Endometrial microvascular endothelial cells (primary cell): ENCODE results near the gene PKP2. TPM values are rescaled to one million over a fixed set of nuclear protein-coding genes. Genes with fewer than 3 reads are reported as not detected.

ENCODE experiments used
- in situ Hi-C: cut with HindIII; loops from 2 replicates; pipeline ENCODE4 v1.10.0; 2017; ENCODE audit warnings: low sequenced_read_pairs, low pct_unique_long_range_greater_than_20kb; ENCODE audit errors: inconsistent ontology term
- total RNA-seq: library from RNA; depleted of rRNA; stranded (reverse); fragments of >200 nt; gene quantifications from one replicate; pipeline ENCODE4 v1.2.3, GENCODE V29; 2015; ENCODE audit errors: inconsistent ontology term

The PKP2 gene
- 1.6 TPM for total RNA-seq

- in situ Hi-C loops, result no loop called here
Observed at GRCh38 chr12:32896432-32897280, at the start of gene PKP2. Gene PKP2 (minus strand): TSS chr12:32896777. CDS start chr12:32896731, 46 bp downstream.

DNA sequence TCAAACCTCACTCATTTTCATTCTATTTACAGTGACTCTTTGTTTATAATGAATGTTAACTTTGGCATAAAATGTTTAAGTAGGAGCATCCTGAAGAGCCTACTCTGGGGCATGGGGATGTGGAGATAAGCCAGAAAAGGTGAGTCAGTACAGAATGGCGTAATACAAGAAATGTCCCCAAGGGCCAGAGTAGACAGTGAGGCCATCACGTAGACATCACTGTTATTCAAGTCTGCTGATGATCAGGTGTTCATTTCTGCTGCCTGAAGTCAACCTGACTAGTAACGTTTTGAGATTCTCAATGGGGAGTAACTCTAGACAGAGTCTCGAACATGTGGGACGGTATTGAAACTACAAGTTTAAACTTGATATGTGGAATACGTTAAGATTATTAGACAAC is 47.6 kb upstream of the PKP2 start:
- in situ Hi-C loops, result no loop called here

- in situ Hi-C loops, result no loop called here
Observed at GRCh38 chr12:32939801-32940200, 43.2 kb upstream of the PKP2 start.

DNA sequence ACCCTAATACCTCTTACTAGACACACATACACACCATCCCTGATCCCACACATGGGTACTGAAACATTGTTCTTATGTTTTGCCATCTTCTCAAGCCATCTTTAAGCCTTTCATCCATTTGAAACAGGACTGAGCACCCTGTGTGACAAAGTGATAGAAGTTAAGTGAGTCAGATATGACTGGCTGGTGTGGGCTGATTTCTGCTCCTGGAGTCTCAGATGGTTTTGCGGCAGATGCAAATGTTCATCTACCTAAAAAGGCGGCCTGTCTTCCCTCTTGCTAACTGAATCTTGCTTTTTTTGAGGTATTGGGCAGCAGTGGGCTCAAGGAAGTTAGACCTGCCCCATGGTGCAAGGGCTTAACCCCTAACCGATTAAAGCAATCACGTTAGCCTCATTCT is 30.4 kb upstream of the PKP2 start:
- in situ Hi-C loops, result no loop called here

DNA sequence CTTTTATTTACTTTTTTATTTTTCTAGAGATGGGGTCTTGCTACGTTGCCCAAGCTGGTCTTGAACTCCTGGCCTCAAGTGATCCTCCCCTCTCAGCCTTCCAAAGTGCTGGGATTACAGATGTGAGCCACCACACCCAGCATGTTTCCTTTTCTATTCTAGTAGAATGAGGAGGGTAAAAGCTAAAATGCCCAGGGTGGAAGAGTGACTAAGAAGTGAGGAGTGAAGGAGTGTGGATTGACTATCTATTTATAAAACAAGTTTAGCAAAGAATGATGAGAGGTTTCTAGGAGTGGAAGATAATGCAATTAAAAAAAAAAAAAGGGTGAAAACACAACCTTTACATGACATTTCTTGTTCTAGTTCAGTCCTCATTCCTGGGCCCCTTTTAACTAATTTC is 29.8 kb upstream of the PKP2 start:
- in situ Hi-C loops, result no loop called here

DNA sequence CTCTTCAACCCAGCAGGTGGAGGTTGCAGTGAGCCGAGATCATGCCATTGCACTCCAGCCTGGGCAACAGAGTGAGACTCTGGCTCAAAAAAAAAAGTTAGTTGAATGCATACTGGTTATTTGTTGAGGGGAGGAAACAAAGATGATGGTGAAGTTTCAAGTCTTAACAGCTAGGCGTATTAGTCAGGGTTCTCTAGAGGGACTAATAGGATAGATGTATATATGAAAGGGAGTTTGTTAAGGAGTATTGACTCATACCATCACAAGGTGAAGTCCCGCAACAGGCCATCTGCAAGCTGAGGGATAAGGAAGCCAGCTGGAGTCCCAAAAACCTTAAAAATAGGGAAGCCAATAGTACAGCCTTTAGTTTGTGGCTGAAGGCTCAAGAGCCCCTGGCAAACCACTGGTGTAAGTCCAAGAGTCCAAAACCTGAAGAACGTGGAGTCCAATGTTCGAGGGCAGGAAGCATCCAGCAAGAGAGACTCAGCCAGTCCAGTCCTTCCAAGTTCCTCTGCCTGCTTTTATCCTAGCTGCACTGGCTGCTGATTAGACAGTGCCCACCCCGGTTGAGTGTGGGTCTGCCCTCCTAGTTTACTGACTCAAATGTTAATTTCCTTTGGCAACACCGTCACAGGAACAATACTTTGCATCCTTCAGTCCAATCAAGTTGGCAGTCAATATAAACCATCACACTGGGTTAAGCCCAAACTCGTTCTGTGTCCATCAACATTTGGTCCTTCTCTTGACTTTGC is 26.1 kb upstream of the PKP2 start:
- in situ Hi-C loops, result no loop called here

DNA sequence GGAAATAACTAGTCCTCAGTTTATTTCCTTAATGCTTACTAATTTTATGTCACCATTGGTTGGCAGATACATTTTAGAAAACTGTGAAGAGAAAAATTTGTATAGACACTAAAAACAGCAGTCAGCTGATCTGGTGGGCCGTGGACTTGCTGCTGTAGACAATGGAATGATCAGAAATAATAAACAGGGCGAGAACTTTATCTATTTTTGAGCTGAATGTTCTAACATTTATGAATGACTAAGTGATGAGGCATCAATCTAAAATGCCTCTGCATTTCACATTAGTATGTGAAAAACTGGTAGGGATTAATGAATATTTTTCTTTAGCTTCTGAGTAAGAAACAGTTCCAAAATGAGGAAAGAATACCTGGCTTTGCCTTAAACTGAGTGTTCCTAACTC is 24.8 kb upstream of the PKP2 start:
- in situ Hi-C loops, result no loop called here

DNA sequence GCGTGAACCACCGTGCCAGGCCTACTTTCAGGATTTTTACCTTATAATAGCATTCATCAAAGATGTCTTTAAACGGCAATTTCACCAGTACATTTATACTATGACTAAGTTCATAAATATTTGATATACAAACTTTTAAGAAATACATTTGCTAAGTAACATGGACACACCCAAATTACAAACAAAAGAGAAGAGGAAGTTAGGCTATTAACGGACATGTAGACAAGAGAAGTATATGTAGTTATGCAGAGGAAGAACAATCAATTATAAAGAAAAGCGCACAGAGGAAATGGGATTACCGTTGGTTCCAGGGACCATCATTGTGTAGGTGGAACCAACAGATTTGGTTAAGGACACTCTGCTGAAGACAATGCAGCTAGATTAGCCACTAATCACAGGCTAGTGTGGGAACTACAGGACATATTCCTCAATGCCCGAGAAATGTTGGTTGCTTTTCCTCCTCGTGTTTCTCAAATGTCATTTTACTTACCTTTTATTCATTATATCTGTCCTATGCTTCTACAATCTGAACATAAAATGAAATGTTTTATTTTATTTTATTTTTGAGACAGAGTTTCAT is 24.0 kb upstream of the PKP2 start:
- in situ Hi-C loops, result no loop called here

- in situ Hi-C loops, result no loop called here
Observed at GRCh38 chr12:32918890-32919801, 22.6 kb upstream of the PKP2 start.

- in situ Hi-C loops, result no loop called here
Observed at GRCh38 chr12:32917094-32917611, 20.6 kb upstream of the PKP2 start.

DNA sequence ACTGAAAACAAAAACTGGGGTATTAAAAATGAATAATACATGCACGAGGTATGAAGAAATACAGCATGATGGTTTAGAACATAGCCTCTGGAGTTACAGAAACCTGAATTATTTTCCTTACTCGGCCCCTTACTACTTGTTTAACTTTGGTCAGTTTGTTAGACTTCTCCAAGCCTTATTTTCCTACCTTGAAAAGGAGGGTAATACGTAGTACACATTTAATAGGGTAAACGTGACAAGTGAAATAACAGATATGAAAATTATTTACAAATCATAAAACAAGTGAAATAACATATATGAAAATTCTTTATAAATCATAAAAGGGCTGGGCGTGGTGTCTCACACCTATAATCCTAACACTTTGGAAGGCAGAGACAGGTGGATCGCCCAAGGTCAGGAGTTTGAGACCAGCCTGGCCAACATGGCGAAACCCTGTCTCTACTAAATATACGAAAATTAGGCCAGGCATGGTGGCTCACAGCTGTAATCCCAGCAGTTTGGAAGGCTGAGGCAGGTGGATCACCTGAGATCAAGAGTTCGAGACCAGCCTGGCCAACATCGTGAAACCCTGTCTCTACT is 11.4 kb upstream of the PKP2 start:
- in situ Hi-C loops, result no loop called here

- in situ Hi-C loops, result no loop called here
Observed at GRCh38 chr12:32907166-32907565, 10.6 kb upstream of the PKP2 start.

GRCh38 chr12:32906399-32907165 is 10.0 kb upstream of the PKP2 start:
- in situ Hi-C loops, result no loop called here

GRCh38 chr12:32903763-32904162 is 7.2 kb upstream of the PKP2 start:
- in situ Hi-C loops, result no loop called here

GRCh38 chr12:32903318-32903717 is 6.7 kb upstream of the PKP2 start:
- in situ Hi-C loops, result no loop called here

DNA sequence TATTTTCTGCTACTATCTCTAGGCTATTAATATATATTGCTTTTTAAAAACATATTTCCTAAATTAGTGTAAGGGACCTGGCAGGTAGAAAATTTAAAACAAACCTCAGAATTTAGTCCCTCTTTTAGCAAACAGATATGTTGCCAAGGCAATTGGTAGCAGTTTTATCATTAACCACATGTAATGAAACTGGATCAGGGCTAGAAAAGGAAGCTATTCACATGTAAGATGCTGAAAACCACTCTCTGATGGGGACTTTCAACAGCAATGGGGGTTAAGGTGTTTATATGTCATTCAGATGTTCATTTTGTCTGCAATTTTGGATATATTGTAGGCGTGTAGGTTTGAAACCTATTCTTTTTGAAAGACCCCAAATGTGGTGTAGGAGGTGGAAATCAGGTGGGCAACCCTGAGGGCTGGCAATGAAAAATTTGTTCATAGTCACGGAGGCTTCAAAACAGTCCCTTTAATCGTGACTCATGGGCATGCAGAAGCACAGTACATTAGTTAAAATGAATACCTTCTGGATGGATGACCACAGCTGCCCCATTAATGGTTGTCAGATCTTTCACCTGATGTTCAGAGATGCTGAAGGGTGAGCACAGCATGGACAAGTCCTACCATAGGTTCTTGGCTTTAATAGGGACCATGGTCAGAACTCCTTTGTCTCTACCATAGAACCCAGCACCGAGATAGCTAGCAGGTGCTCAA is 5.9 kb upstream of the PKP2 start:
- in situ Hi-C loops, result no loop called here

- in situ Hi-C loops, result no loop called here
Observed at GRCh38 chr12:32901553-32901952, 5.0 kb upstream of the PKP2 start.
